Stomach (tissue), 9 donors: Measurements from ENCODE around the gene KDM5A. TPM values are rescaled to one million over a fixed set of nuclear protein-coding genes. Genes with fewer than 3 reads are reported as not detected.
A peak's percentile ranks its signal among the peaks of the same experiment; 100 is the strongest.

Experiments
- DNase-seq, 2 donors: peaks; one replicate each; pipeline versions ENCODE4 v3.0.0 to v3.0.0-alpha.2; 2013 to 2019
- H3K27ac ChIP-seq, 5 donors: fragments of 200-600 bp in 4 of 5; sonication (generic) in 4 of 5; one replicate each; pipeline ENCODE4 v1.5.1; 2013 to 2019; ENCODE audit warnings: mild to moderate bottlenecking in 1 of 5, moderate library complexity in 1 of 5
- H3K27me3 ChIP-seq, 3 donors: fragments of 200-600 bp; sonication (generic); one replicate each; pipeline ENCODE4 v1.5.1; 2017 to 2019; ENCODE audit warnings: mixed run types in 1 of 3
- H3K36me3 ChIP-seq, 4 donors: fragments of 200-600 bp; sonication (generic); 1 replicate in 3 of 4; 2 replicates in 1 of 4; pipeline ENCODE4 v1.5.1; 2016 to 2019
- H3K4me1 ChIP-seq, 4 donors: fragments of 200-600 bp; sonication (generic); one replicate each; pipeline ENCODE4 v1.5.1; 2016 to 2019
- H3K4me3 ChIP-seq, 4 donors: fragments of 200-600 bp; sonication (generic) in 3 of 4; one replicate each; pipeline ENCODE4 v1.5.1; 2016 to 2019; ENCODE audit warnings: mild to moderate bottlenecking in 1 of 4
- H3K9me3 ChIP-seq, 4 donors: fragments of 200-600 bp; sonication (generic); one replicate each; pipeline ENCODE4 v1.5.1; 2016 to 2019
- EP300 ChIP-seq: sonication (generic); formaldehyde crosslinking; IDR thresholded peaks from one replicate; pipeline ENCODE4 v1.6.1; 2017; ENCODE audit warnings: antibody characterized with exemption
- POLR2A ChIP-seq, 4 donors: fragments of 450-650 bp; IDR thresholded peaks; one replicate each; pipeline ENCODE4 v1.6.1; 2016; ENCODE audit warnings: antibody characterized with exemption in 4 of 4, control low read depth in 2 of 4, mild to moderate bottlenecking in 1 of 4, moderate library complexity in 1 of 4
- POLR2AphosphoS5 ChIP-seq, 3 donors: sonication (generic); formaldehyde crosslinking; IDR thresholded peaks; one replicate each; pipeline ENCODE4 v1.6.1; 2016; ENCODE audit warnings: antibody characterized with exemption in 3 of 3
- WGBS, 5 donors: extraction: QIAGEN DNeasy Blood & Tissue Kit in 3 of 5; methylation state at CpG; one replicate each; pipeline versions ENCODE4 v1.1.5 to v1.1.7; 2013 to 2018; 5-methylcytosine and 5-hydroxymethylcytosine counted together
- intact Hi-C: fragments of 100-400 bp; cut with DNase I; formaldehyde crosslinking; loops from one replicate; pipeline ENCODE4 v1.15.1; 2023; ENCODE audit warnings: low total_unique reads
- polyA plus RNA-seq, 3 donors: library from polyadenylated mRNA; stranded (reverse); fragments of 200-250 nt; gene quantifications; one replicate each; pipeline ENCODE4 v1.2.3, GENCODE V29; 2013
- total RNA-seq, 5 donors: library from RNA; depleted of rRNA; stranded (reverse); fragments of >200 nt; gene quantifications; one replicate each; pipeline versions ENCODE4 v1.1.0 to v1.2.3, GENCODE V29; 2014 to 2016
- TF ChIP-seq, protein P1 (sequence below), 7 experiments: fragments of 450-650 bp in 4 of 7; fragments of 200-600 bp in 3 of 7; sonication (generic) in 3 of 7; IDR thresholded peaks; one replicate each; pipeline ENCODE4 v1.5.1; 2016 to 2019; ENCODE audit warnings: antibody characterized with exemption in 7 of 7, control low read depth in 2 of 7, mild to moderate bottlenecking in 1 of 7
- donor health status: healthy with polysubstance abuse.
- donor health status: Bipolar disorder and iron deficiency.
- donor health status: healthy.

The KDM5A gene
- total and polyA plus RNA-seq, 8 donors: 3.2 to 178 (median 67.5) TPM

DNA sequence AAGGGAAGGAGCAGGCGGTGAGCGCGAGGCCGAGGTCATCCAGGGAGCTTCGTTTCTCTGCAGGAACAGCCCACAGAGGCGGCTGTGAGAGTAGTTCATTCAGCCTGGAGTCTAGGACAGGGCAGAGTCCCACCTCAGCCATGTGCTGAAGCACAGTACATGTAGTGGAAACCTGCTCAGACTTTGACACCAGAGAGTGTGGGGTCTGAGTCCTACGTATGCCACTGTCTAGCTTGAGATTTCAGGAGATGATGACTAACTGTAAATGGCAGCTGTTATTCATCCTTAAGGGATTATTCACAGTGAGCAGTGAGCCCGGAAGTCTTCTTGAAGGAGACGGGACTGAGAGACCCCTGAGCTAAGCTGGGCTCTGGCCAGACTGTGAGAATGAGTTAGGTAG lies 125.5 kb downstream of the KDM5A start:
- Histone ChIP-seq H3K36me3 (no peaks in the 10 kb centered on the region), H3K4me3 (no peak overlapping the region), H3K27me3 (peaks cover 0 to 46% (median 23%) of the 10 kb centered on the region in 3 donors), H3K9me3 (no peaks in the 10 kb centered on the region), H3K27ac (no peak overlapping the region), H3K4me1 (peaks cover 0 to 4% (median 0%) of the 10 kb centered on the region in 4 donors)
- TF ChIP-seq EP300 (no peak), POLR2AphosphoS5 (IDR thresholded peaks at IDR 0.05) (no peak), POLR2A (IDR thresholded peaks at IDR 0.05) (no peak)
- TF ChIP-seq, protein P1, sequence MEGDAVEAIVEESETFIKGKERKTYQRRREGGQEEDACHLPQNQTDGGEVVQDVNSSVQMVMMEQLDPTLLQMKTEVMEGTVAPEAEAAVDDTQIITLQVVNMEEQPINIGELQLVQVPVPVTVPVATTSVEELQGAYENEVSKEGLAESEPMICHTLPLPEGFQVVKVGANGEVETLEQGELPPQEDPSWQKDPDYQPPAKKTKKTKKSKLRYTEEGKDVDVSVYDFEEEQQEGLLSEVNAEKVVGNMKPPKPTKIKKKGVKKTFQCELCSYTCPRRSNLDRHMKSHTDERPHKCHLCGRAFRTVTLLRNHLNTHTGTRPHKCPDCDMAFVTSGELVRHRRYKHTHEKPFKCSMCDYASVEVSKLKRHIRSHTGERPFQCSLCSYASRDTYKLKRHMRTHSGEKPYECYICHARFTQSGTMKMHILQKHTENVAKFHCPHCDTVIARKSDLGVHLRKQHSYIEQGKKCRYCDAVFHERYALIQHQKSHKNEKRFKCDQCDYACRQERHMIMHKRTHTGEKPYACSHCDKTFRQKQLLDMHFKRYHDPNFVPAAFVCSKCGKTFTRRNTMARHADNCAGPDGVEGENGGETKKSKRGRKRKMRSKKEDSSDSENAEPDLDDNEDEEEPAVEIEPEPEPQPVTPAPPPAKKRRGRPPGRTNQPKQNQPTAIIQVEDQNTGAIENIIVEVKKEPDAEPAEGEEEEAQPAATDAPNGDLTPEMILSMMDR (IDR thresholded peaks at IDR 0.05): no peak
- intact Hi-C loops: no loop called here
- DNase-seq: no peak
- 81 to 85% (median 81%) methylated on average over 9 of the region's 9 CpGs for WGBS, 5 donors

DNA sequence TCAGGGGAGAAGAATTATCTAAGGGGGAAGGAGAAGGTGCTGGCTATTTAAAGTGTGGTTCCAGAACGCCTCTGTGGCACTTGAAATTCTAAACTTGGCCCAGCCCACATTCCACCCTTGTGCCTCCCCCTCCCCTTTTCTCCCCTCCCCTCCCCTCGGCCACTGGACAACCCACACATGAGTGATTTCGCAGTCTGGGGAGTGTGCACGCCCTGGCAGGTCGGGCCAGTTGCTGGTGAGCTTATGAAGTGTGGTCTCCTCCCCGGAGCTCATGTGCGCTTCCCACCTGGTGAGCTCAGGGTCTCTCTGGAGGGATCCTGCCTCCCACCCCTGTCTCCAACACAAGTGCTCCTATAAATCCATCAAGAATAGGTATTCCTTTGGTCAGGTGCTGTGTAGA lies 126.3 kb downstream of the KDM5A start, which contains the start of gene SLC6A13:
TSS of gene SLC6A13 (minus strand) at position 20 of the 400 bp plus-strand sequence. CDS start 2,784 bp downstream, outside the sequence.
- no peaks in the 10 kb centered on the region for H3K9me3 ChIP-seq
- no peak within 1 kb of the TSS for H3K4me3 ChIP-seq
- DNase-seq: peak in 1 of 2 donors; percentile 39
- H3K27ac ChIP-seq: no peak within 1 kb of the TSS
- H3K4me1 ChIP-seq: peaks cover 0 to under 1% (median 0%) of the 10 kb centered on the region in 4 donors
- intact Hi-C loops: no loop called here
- H3K27me3 ChIP-seq: peaks cover 0 to 54% (median 23%) of the 10 kb centered on the region in 3 donors
- WGBS, 5 donors: 13 to 26% (median 19%) methylated on average over 7 of the region's 7 CpGs
- H3K36me3 ChIP-seq: no peaks in the 10 kb centered on the region
- TF ChIP-seq EP300 (no peak), POLR2AphosphoS5 (IDR thresholded peaks at IDR 0.05) (no peak), POLR2A (IDR thresholded peaks at IDR 0.05) (no peak)
- TF ChIP-seq, protein P1 (IDR thresholded peaks at IDR 0.05): no peak

DNA sequence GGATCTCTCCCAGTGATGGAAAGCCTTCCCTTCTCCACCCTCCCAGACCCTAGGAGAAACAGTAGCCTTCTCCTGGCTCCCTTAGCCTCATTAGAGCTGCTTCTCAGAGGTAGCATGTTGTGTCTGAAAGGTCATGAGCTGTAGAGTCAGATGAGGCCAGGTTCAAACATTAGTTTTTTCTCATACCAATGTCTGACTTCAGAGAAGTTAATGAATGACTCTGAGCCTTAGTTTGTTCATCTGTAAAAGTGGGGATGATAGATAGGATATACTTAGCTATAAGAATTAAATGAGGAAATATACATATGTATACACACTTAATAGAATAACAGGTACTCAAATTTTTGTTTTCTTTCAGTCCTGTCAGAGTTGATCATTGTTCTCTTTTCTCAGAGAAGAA lies 127.0 kb downstream of the KDM5A start:
- intact Hi-C loops: no loop called here
- Histone ChIP-seq H3K9me3 (no peaks in the 10 kb centered on the region), H3K36me3 (no peaks in the 10 kb centered on the region), H3K27me3 (peaks cover 0 to 61% (median 23%) of the 10 kb centered on the region in 3 donors), H3K4me1 (no peaks in the 10 kb centered on the region), H3K27ac (no peak overlapping the region), H3K4me3 (no peak overlapping the region)
- DNase-seq: no peak
- TF ChIP-seq, protein P1 (IDR thresholded peaks at IDR 0.05): no peak
- TF ChIP-seq EP300: no peak
- no peak for TF ChIP-seq POLR2A (IDR thresholded peaks at IDR 0.05)
- no peak for TF ChIP-seq POLR2AphosphoS5 (IDR thresholded peaks at IDR 0.05)

DNA sequence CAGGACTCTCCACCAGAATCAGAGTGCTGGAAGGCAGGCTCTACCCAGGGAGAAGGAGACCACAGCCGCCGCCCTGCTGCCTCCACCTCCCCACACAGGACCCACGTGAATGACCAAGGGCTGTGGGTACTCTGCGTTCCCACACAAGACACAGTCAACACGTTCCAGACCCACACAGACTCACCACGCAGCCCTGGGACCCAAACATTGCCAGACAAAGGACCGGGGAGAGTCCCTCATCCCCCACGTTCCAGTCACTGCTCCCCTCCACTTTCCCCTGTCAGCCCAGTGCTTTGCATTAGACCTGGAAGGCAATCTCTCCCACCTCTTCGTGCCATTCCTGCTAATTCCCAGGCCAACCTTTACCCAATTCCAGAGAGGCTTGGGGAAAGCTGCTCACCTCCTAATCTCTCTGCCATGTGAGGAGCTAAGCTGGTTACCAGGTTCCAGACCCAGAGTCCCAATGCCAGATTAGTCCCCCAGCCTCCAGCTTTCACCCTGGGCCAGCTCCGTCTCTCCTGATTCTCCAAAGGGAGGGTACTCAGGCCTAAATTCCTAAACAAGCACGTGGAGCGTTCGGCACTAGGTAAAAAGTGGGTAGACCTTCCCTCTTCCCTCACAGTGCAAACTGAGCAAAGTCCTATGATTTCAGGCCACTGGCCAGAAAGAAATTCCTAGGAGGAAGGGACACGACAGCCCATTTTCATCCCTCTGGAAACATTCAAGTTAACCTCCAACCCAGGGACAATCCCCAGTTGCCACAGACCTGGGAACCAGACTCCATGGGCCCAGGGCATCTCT lies 131.4 kb downstream of the KDM5A start:
- 57 to 73% (median 65%) methylated on average over 14 of the region's 14 CpGs for WGBS, 5 donors
- peaks cover 0 to 78% (median 14%) of the 10 kb centered on the region in 3 donors for H3K27me3 ChIP-seq

More for the DNA sequence above, 131.4 kb downstream of the KDM5A start:
- DNase-seq: no peak
- intact Hi-C loops: no loop called here
- Histone ChIP-seq H3K27ac (no peak overlapping the region), H3K9me3 (no peaks in the 10 kb centered on the region), H3K4me3 (no peak overlapping the region), H3K36me3 (no peaks in the 10 kb centered on the region), H3K4me1 (no peaks in the 10 kb centered on the region)
- TF ChIP-seq EP300 (no peak), POLR2AphosphoS5 (IDR thresholded peaks at IDR 0.05) (no peak), POLR2A (IDR thresholded peaks at IDR 0.05) (no peak)
- TF ChIP-seq, protein P1 (IDR thresholded peaks at IDR 0.05): no peak
